ENCODE results near the gene ZNF184. TPM values are rescaled to one million over a fixed set of nuclear protein-coding genes. Genes with fewer than 3 reads are reported as not detected.

Gene ZNF184
- total RNA-seq, 1 experiment from 2014 or later, result 9.4 TPM

- peaks cover 14% of the 10 kb centered on the region; the same call in 1 of the 2 replicates for H3K79me2 ChIP-seq (ENCODE audit: insufficient read depth, low read length)
- no TSS peak for BruUV-seq (replicated peaks)
- ChIA-PET CTCF (no interaction called here), POLR2A (no interaction called here), RAD21 (ENCODE audit: low non-redundant PET in 1 of 2, low total read pairs in 2 of 2, uncharacterized antibody in 2 of 2, unreplicated experiment in 2 of 2) (no interaction called here)
- H3K27me3 ChIP-seq (ENCODE audit: insufficient read depth, low read length), result no peaks in the 10 kb centered on the region
- peaks cover 0 to 21% of the 10 kb centered on the region in 2 experiments; a peak in 1 of 4 replicates for H3K9me3 ChIP-seq (ENCODE audit: control insufficient read depth in 1 of 2, insufficient read depth in 1 of 2, low read depth in 1 of 2, low read length in 2 of 2)
- H3K4me1 ChIP-seq (ENCODE audit: control insufficient read depth in 1 of 2, insufficient read depth in 2 of 2, low read length in 2 of 2), result peaks cover 0 to 24% of the 10 kb centered on the region in 2 experiments; a peak in 3 of 4 replicates
- peaks cover 9 to 36% of the 10 kb centered on the region in 2 experiments for H3K36me3 ChIP-seq (ENCODE audit: control insufficient read depth in 1 of 2, insufficient read depth in 2 of 2, low read length in 2 of 2)
- no peak overlapping the region for H2AFZ ChIP-seq (ENCODE audit: low read depth, low read length, poor library complexity, severe bottlenecking)
- no peak for DNase-seq (ENCODE audit: low read depth, low spot score)
- no peak overlapping the region for H3K4me2 ChIP-seq (ENCODE audit: low read length)
- no peak overlapping the region for H3K4me3 ChIP-seq (replicated peaks in 1 of 2; ENCODE audit: low read depth in 1 of 2, low read length in 2 of 2)
- no peak overlapping the region for H3K9ac ChIP-seq (ENCODE audit: low read length)
- no peak overlapping the region for H3K27ac ChIP-seq (ENCODE audit: low read depth, low read length)
- TF ChIP-seq, protein P1, sequence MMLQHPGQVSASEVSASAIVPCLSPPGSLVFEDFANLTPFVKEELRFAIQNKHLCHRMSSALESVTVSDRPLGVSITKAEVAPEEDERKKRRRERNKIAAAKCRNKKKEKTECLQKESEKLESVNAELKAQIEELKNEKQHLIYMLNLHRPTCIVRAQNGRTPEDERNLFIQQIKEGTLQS (IDR thresholded peaks at IDR 0.05), result no peak
- no peak for TF ChIP-seq EGR1 (IDR thresholded peaks at IDR 0.05; ENCODE audit: low read depth)
- no peak for TF ChIP-seq ZBTB33 (IDR thresholded peaks at IDR 0.05; ENCODE audit: extremely low read depth, insufficient replicate concordance, low read length)
- no peak for TF ChIP-seq MAX (IDR thresholded peaks at IDR 0.05)
- no peak for TF ChIP-seq RAD21 (IDR thresholded peaks at IDR 0.05; ENCODE audit: low read depth)
- no peak for TF ChIP-seq ZNF274 (IDR thresholded peaks at IDR 0.05; ENCODE audit: low read depth, low read length)
- TF ChIP-seq ZFX (IDR thresholded peaks at IDR 0.05), result no peak
- no peak for TF ChIP-seq EZH2 (IDR thresholded peaks at IDR 0.05)
- no peak for TF ChIP-seq CBX3 (IDR thresholded peaks at IDR 0.05; ENCODE audit: low read depth)
- no peak for TF ChIP-seq EZH2phosphoT487 (IDR thresholded peaks at IDR 0.05; ENCODE audit: borderline replicate concordance)
- intact Hi-C loops (cut with micrococcal nuclease), result no loop called here
- H4K20me1 ChIP-seq (ENCODE audit: insufficient read depth), result no peaks in the 10 kb centered on the region
- ATAC-seq, result no peak
- H3K9me2 ChIP-seq (ENCODE audit: insufficient read depth), result no peaks in the 10 kb centered on the region
These were observed 4.6 kb downstream of the ZNF184 start for GRCh38 chr6:27468334-27468733.

Measured in HCT116 (cell line).